A673 (cell line): ENCODE data around the gene PNMT. TPM values are rescaled to one million over a fixed set of nuclear protein-coding genes. Genes with fewer than 3 reads are reported as not detected.

Experiments used
- BruUV-seq: library from RNA; stranded (reverse); fragments of 400-500 nt; replicated peaks from 2 replicates; lab custom pipeline; 2021; lab: Mats Ljungman, UMichigan
- CTCF ChIA-PET: fragments of 300-600 bp; sonication (Branson Sonifier 250); formaldehyde crosslinking; loops from one replicate; lab custom pipeline; 2022; ENCODE audit warnings: antibody characterized with exemption; lab: Charles Lee
- POLR2A ChIA-PET: fragments of 300-600 bp; sonication (Branson Sonifier 250); formaldehyde crosslinking; loops from one replicate; lab custom pipeline; 2022; ENCODE audit warnings: antibody characterized with exemption; ENCODE audit not compliant: low non-redundant PET; lab: Charles Lee
- DNase-seq: peaks from one replicate; pipeline ENCODE4 v3.0.0-alpha.2; 2015; ENCODE audit warnings: low spot score
- H3K27ac ChIP-seq: fragments of 200-600 bp; sonication (generic); 2 replicates; pipeline ENCODE4 v1.5.1; 2016; ENCODE audit warnings: mixed run types, low read depth, mild to moderate bottlenecking, mixed read lengths, antibody characterized with exemption, low read length; ENCODE audit not compliant: poor library complexity, severe bottlenecking
- H3K27me3 ChIP-seq: fragments of 200-600 bp; sonication (generic); replicated peaks from 2 replicates; pipeline ENCODE4 v1.6.1; 2017; ENCODE audit warnings: mixed run types, low read depth, mild to moderate bottlenecking, mixed read lengths, antibody characterized with exemption, low read length; ENCODE audit not compliant: insufficient read depth, poor library complexity
- H3K36me3 ChIP-seq: fragments of 200-600 bp; sonication (generic); 2 replicates; pipeline ENCODE4 v1.6.1; 2016; ENCODE audit warnings: mixed run types, mild to moderate bottlenecking, mixed read lengths, antibody characterized with exemption, low read length; ENCODE audit not compliant: insufficient read depth, poor library complexity, severe bottlenecking
- H3K4me1 ChIP-seq: fragments of 200-600 bp; sonication (generic); 2 replicates; pipeline ENCODE4 v1.6.1; 2017; ENCODE audit warnings: mixed run types, mild to moderate bottlenecking, mixed read lengths, antibody characterized with exemption, low read length; ENCODE audit not compliant: insufficient read depth, poor library complexity, severe bottlenecking
- H3K4me3 ChIP-seq: fragments of 200-600 bp; sonication (generic); 2 replicates; pipeline ENCODE4 v1.5.1; 2016; ENCODE audit warnings: low read depth, mixed run types, mild to moderate bottlenecking, mixed read lengths, low read length; ENCODE audit not compliant: poor library complexity, severe bottlenecking
- H3K9me3 ChIP-seq: fragments of 200-600 bp; sonication (generic); 2 replicates; pipeline ENCODE4 v1.6.1; 2016; ENCODE audit warnings: mixed run types, low read depth, mild to moderate bottlenecking, mixed read lengths, antibody characterized with exemption, low read length; ENCODE audit not compliant: poor library complexity, severe bottlenecking
- EZH2 ChIP-seq: fragments of 200-600 bp; sonication (generic); IDR thresholded peaks from 2 replicates; pipeline ENCODE4 v1.6.1; 2017; ENCODE audit warnings: borderline replicate concordance, low read depth, mild to moderate bottlenecking, mixed read lengths, antibody characterized with exemption, low read length; ENCODE audit not compliant: poor library complexity, severe bottlenecking
- intact Hi-C: fragments of 100-400 bp; cut with micrococcal nuclease; formaldehyde crosslinking; loops from one replicate; pipeline ENCODE4 v1.10.0; 2022; ENCODE audit not compliant: unreplicated experiment
- total RNA-seq: library from RNA; stranded (reverse); gene quantifications from 2 replicates; pipeline ENCODE4 v1.2.3, GENCODE V29; 2021
- TF ChIP-seq, protein P1 (sequence below): fragments of 300-800, 200-600 bp; sonication (generic); conservative IDR thresholded peaks from 2 replicates; pipeline ENCODE4 v1.5.1; 2017; ENCODE audit warnings: low read depth, mild to moderate bottlenecking, antibody characterized with exemption, low read length, moderate library complexity, mixed read lengths

PNMT gene
- total RNA-seq, 1 experiment from 2014 or later: not detected

DNA sequence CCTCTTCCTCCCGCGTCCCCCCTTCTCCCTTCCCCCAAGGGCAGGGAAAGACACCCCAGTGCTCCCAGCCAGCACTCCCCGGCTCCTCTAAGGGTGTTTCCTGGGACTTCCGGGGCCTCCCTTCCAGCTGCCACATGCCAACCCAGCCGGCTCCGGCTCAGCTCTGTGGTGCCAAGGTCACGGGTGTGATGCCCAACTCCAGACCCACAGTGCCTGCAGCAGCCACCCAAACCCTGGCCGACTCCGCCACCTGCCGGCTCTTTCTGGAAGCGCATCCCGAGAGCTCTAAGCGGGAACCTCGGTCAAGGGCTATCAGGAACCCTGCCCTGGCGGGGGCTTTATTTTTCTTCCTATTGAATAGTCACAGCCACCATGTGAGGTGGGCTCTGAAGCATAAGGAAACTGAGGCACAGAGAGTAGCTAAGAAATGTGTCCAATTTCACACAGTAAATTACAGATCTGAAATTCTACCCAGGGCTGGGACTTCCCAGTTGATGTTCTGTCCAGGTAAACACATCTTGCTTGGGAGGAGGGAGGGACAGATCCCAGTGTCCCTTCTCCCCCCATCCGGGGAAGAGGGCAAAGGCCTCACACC is 44.8 kb upstream of the PNMT start:
- no peaks in the 10 kb centered on the region for H3K27me3 ChIP-seq
- TF ChIP-seq EZH2: no peak
- TF ChIP-seq, protein P1, sequence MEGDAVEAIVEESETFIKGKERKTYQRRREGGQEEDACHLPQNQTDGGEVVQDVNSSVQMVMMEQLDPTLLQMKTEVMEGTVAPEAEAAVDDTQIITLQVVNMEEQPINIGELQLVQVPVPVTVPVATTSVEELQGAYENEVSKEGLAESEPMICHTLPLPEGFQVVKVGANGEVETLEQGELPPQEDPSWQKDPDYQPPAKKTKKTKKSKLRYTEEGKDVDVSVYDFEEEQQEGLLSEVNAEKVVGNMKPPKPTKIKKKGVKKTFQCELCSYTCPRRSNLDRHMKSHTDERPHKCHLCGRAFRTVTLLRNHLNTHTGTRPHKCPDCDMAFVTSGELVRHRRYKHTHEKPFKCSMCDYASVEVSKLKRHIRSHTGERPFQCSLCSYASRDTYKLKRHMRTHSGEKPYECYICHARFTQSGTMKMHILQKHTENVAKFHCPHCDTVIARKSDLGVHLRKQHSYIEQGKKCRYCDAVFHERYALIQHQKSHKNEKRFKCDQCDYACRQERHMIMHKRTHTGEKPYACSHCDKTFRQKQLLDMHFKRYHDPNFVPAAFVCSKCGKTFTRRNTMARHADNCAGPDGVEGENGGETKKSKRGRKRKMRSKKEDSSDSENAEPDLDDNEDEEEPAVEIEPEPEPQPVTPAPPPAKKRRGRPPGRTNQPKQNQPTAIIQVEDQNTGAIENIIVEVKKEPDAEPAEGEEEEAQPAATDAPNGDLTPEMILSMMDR: peak; percentile 70
- peak; percentile 63 for DNase-seq
- H3K9me3 ChIP-seq: no peaks in the 10 kb centered on the region
- H3K4me1 ChIP-seq: peaks cover 6% of the 10 kb centered on the region
- intact Hi-C loops: loop anchor here (1.0 to 5.0 kb wide), 2 partner anchors 75 to 129 kb away; no protein-coding TSS in a partner anchor
- CTCF ChIA-PET: interaction anchor here (0.7 to 1.5 kb wide), 10 partner anchors 10 to 641 kb away, joined by 3 to 8 read pairs (median 4); no protein-coding TSS in a partner anchor
- no TSS peak for BruUV-seq
- H3K36me3 ChIP-seq: no peaks in the 10 kb centered on the region
- H3K4me3 ChIP-seq: no peak overlapping the region
- POLR2A ChIA-PET: no interaction called here
- no peak overlapping the region for H3K27ac ChIP-seq

DNA sequence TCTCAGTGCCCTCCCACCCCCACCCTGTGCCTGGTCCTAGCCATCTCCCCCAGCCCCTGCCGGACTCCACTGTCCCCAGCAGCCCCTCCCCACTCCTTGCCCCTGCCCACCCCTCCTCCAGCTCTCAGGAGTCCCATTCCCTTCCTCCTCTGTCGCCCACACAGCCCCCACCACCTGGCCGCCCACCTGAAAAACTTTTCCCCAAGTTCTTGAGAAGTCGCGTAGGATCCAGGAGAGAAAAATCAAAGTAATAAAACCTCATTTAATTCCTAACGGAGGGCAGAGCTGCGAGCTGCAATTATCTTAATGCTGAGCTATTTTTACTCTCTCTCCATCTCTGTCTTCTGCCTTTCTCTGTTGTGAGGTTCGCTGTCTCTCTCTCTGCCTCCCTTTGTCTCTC is 43.9 kb upstream of the PNMT start:
- Histone ChIP-seq H3K9me3 (no peaks in the 10 kb centered on the region), H3K36me3 (no peaks in the 10 kb centered on the region), H3K27ac (no peak overlapping the region), H3K4me1 (peaks cover 6% of the 10 kb centered on the region), H3K4me3 (no peak overlapping the region), H3K27me3 (no peaks in the 10 kb centered on the region)
- TF ChIP-seq, protein P1: no peak
- no peak for TF ChIP-seq EZH2
- POLR2A ChIA-PET: no interaction called here
- no TSS peak for BruUV-seq
- CTCF ChIA-PET: interaction anchor here (0.6 kb wide), 1 partner anchor 893 kb away, joined by 3 read pairs; no protein-coding TSS in a partner anchor
- intact Hi-C loops: loop anchor here (5.0 kb wide), 1 partner anchor 128 kb away; no protein-coding TSS in a partner anchor
- DNase-seq: no peak

- CTCF ChIA-PET: interaction anchor here (0.6 kb wide), 1 partner anchor 15 kb away, joined by 9 read pairs; no protein-coding TSS in a partner anchor
- H3K4me1 ChIP-seq: peaks cover 6% of the 10 kb centered on the region
- no peak overlapping the region for H3K4me3 ChIP-seq
- TF ChIP-seq, protein P1: no peak
- no peak for TF ChIP-seq EZH2
- DNase-seq: no peak
- H3K9me3 ChIP-seq: no peaks in the 10 kb centered on the region
- no TSS peak for BruUV-seq
- POLR2A ChIA-PET: no interaction called here
- H3K27ac ChIP-seq: no peak overlapping the region
- no peaks in the 10 kb centered on the region for H3K36me3 ChIP-seq
- intact Hi-C loops: no loop called here
- H3K27me3 ChIP-seq: no peaks in the 10 kb centered on the region
Measured at GRCh38 chr17:39625198-39625785, 43.0 kb upstream of the PNMT start.
